ENCODE measurements around the gene ELOVL6.

- TF ChIP-seq POLR2A (IDR thresholded peaks at IDR 0.05) (no peak), CTCF (IDR thresholded peaks at IDR 0.05) (no peak)
Measured at GRCh38 chr4:110008540-110008939, 189.9 kb downstream of the ELOVL6 start.
